ENCODE data around the gene ARHGEF12. TPM values are rescaled to one million over a fixed set of nuclear protein-coding genes. Genes with fewer than 3 reads are reported as not detected.

Gene ARHGEF12
- total RNA-seq, 1 experiment from 2014 or later, result 132 TPM

GRCh38 chr11:120424185-120424969 lies 88.2 kb downstream of the ARHGEF12 start:
- DNase-seq (ENCODE audit: low spot score), result no peak
- POLR2A ChIA-PET (ENCODE audit: low non-redundant PET), result no interaction called here
- no peak for TF ChIP-seq EZH2 (IDR thresholded peaks at IDR 0.05; ENCODE audit: borderline replicate concordance, low read depth, low read length, poor library complexity, severe bottlenecking)
- TF ChIP-seq CTCF (conservative IDR thresholded peaks at IDR 0.05; ENCODE audit: low read depth, low read length), result no peak
- Histone ChIP-seq H3K27me3 (replicated peaks; ENCODE audit: insufficient read depth, low read depth, low read length, poor library complexity) (no peaks in the 10 kb centered on the region), H3K9me3 (ENCODE audit: low read depth, low read length, poor library complexity, severe bottlenecking) (no peaks in the 10 kb centered on the region), H3K27ac (ENCODE audit: low read depth, low read length, poor library complexity, severe bottlenecking) (no peak overlapping the region), H3K4me3 (ENCODE audit: low read depth, low read length, poor library complexity, severe bottlenecking) (no peak overlapping the region), H3K4me1 (ENCODE audit: insufficient read depth, low read length, poor library complexity, severe bottlenecking) (no peaks in the 10 kb centered on the region), H3K36me3 (ENCODE audit: insufficient read depth, low read length, poor library complexity, severe bottlenecking) (peaks cover 28% of the 10 kb centered on the region)
- CTCF ChIA-PET, result no interaction called here
- BruUV-seq (replicated peaks), result no TSS peak
- intact Hi-C loops (cut with micrococcal nuclease; ENCODE audit: unreplicated experiment), result no loop called here

DNA sequence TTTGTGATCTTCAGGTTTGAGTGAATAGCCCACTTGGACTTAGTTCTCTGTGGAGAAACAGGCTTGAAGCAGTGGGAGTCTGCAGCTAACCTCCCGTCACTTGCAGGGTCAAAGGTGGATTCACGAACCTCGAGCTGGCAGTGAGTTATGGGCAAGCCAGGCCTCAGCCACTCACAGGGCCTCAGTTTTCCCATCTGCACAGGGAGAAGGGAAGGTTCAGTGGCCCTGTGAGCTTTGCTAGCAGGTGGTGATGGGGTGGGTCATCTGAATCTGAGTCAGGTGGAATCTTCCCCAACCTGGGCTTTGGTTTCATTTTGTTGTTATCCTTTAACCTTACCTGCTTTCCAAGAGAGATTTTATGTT lies 88.7 kb downstream of the ARHGEF12 start:
- ChIA-PET POLR2A (ENCODE audit: low non-redundant PET) (no interaction called here), CTCF (no interaction called here)
- intact Hi-C loops (cut with micrococcal nuclease; ENCODE audit: unreplicated experiment), result no loop called here
- Histone ChIP-seq H3K4me1 (ENCODE audit: insufficient read depth, low read length, poor library complexity, severe bottlenecking) (no peaks in the 10 kb centered on the region), H3K36me3 (ENCODE audit: insufficient read depth, low read length, poor library complexity, severe bottlenecking) (peaks cover 33% of the 10 kb centered on the region), H3K9me3 (ENCODE audit: low read depth, low read length, poor library complexity, severe bottlenecking) (no peaks in the 10 kb centered on the region), H3K27ac (ENCODE audit: low read depth, low read length, poor library complexity, severe bottlenecking) (no peak overlapping the region), H3K4me3 (ENCODE audit: low read depth, low read length, poor library complexity, severe bottlenecking) (no peak overlapping the region), H3K27me3 (replicated peaks; ENCODE audit: insufficient read depth, low read depth, low read length, poor library complexity) (no peaks in the 10 kb centered on the region)
- no TSS peak for BruUV-seq (replicated peaks)
- no peak for DNase-seq (ENCODE audit: low spot score)
- no peak for TF ChIP-seq CTCF (conservative IDR thresholded peaks at IDR 0.05; ENCODE audit: low read depth, low read length)
- TF ChIP-seq EZH2 (IDR thresholded peaks at IDR 0.05; ENCODE audit: borderline replicate concordance, low read depth, low read length, poor library complexity, severe bottlenecking), result no peak

DNA sequence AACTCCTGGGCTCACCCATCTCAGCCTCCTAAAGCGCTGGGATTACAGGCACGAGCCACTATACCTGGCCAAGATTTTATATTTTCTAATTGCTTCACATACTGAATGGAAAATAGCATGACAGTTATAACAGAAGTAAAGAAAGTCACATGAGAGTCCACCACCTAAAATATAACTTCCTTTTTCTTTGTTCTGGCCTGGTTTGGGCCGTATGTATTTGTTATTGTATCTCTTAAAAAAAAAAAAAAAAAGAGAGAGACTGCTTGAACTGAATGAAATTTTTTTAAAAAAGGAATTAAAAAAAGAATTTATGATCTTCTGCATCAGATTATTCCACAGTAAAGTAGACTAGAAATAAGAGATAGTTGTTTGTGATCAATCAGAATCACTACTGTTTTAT lies 89.3 kb downstream of the ARHGEF12 start:
- TF ChIP-seq EZH2 (IDR thresholded peaks at IDR 0.05; ENCODE audit: borderline replicate concordance, low read depth, low read length, poor library complexity, severe bottlenecking), result no peak
- TF ChIP-seq CTCF (conservative IDR thresholded peaks at IDR 0.05; ENCODE audit: low read depth, low read length), result no peak
- Histone ChIP-seq H3K4me1 (ENCODE audit: insufficient read depth, low read length, poor library complexity, severe bottlenecking) (no peaks in the 10 kb centered on the region), H3K36me3 (ENCODE audit: insufficient read depth, low read length, poor library complexity, severe bottlenecking) (peaks cover 33% of the 10 kb centered on the region), H3K4me3 (ENCODE audit: low read depth, low read length, poor library complexity, severe bottlenecking) (no peak overlapping the region), H3K9me3 (ENCODE audit: low read depth, low read length, poor library complexity, severe bottlenecking) (no peaks in the 10 kb centered on the region), H3K27me3 (replicated peaks; ENCODE audit: insufficient read depth, low read depth, low read length, poor library complexity) (no peaks in the 10 kb centered on the region), H3K27ac (ENCODE audit: low read depth, low read length, poor library complexity, severe bottlenecking) (no peak overlapping the region)
- POLR2A ChIA-PET (ENCODE audit: low non-redundant PET), result no interaction called here
- intact Hi-C loops (cut with micrococcal nuclease; ENCODE audit: unreplicated experiment), result no loop called here
- DNase-seq (ENCODE audit: low spot score), result no peak
- CTCF ChIA-PET, result no interaction called here
- no TSS peak for BruUV-seq (replicated peaks)
